Breast epithelium (tissue), 4 donors: ENCODE data around the gene ALPI. TPM values are rescaled to one million over a fixed set of nuclear protein-coding genes. Genes with fewer than 3 reads are reported as not detected.
A peak's percentile ranks its signal among the peaks of the same experiment; 100 is the strongest.

Experiments used
- DNase-seq, 2 donors: peaks; one replicate each; pipeline ENCODE4 v3.0.0-alpha.2; 2019; ENCODE audit warnings: low spot score in 2 of 2
- H3K27ac ChIP-seq, 2 donors: fragments of 200-600 bp; sonication (generic) in 1 of 2; one replicate each; pipeline ENCODE4 v1.5.1; 2016 to 2019; ENCODE audit warnings: mild to moderate bottlenecking in 1 of 2
- H3K27me3 ChIP-seq, 2 donors: fragments of 200-600 bp; sonication (generic) in 1 of 2; one replicate each; pipeline versions ENCODE4 v1.5.1 to v1.6.0; 2017 to 2019; ENCODE audit warnings: control low read depth in 1 of 2, mild to moderate bottlenecking in 1 of 2
- H3K36me3 ChIP-seq: fragments of 200-600 bp; one replicate; pipeline ENCODE4 v1.5.1; 2019
- H3K4me1 ChIP-seq, 2 donors: fragments of 200-600 bp; sonication (generic); one replicate each; pipeline ENCODE4 v1.5.1; 2016 to 2019; ENCODE audit warnings: control low read depth in 1 of 2
- H3K4me3 ChIP-seq, 3 donors: fragments of 200-600 bp; sonication (generic); 1 replicate in 2 of 3; 2 replicates in 1 of 3; pipeline ENCODE4 v1.5.1; 2016 to 2019; ENCODE audit warnings: mild to moderate bottlenecking in 3 of 3, moderate library complexity in 2 of 3
- H3K9me3 ChIP-seq, 2 donors: fragments of 200-600 bp; sonication (generic) in 1 of 2; one replicate each; pipeline ENCODE4 v1.5.1; 2016 to 2019; ENCODE audit warnings: control low read depth in 1 of 2
- CTCF ChIP-seq, 3 donors: fragments of 450-650 bp; IDR thresholded peaks; one replicate each; pipeline ENCODE4 v1.5.1; 2016 to 2017; ENCODE audit warnings: antibody characterized with exemption in 3 of 3, mild to moderate bottlenecking in 3 of 3, moderate library complexity in 3 of 3
- POLR2A ChIP-seq: fragments of 450-650 bp; IDR thresholded peaks from one replicate; pipeline ENCODE4 v1.6.1; 2016; ENCODE audit warnings: antibody characterized with exemption, mild to moderate bottlenecking, moderate library complexity
- POLR2AphosphoS5 ChIP-seq, 3 donors: sonication (generic); formaldehyde crosslinking; IDR thresholded peaks; one replicate each; pipeline ENCODE4 v1.6.1; 2017; ENCODE audit warnings: antibody characterized with exemption in 3 of 3
- intact Hi-C: fragments of 100-400 bp; cut with DNase I; formaldehyde crosslinking; loops from one replicate; pipeline ENCODE4 v1.15.1; 2023; ENCODE audit warnings: low total_unique reads
- total RNA-seq, 3 donors: library from RNA; depleted of rRNA; stranded (reverse); fragments of >200 nt; gene quantifications; one replicate each; pipeline ENCODE4 v1.1.0, GENCODE V29; 2016

ALPI gene
- total RNA-seq, 3 donors from 2014 or later = 0.33 TPM; not detected in 2

- no peaks in the 10 kb centered on the region for H3K36me3 ChIP-seq
- intact Hi-C loops = no loop called here
- no peak overlapping the region for H3K4me3 ChIP-seq
- H3K27ac ChIP-seq = no peak overlapping the region
- TF ChIP-seq POLR2AphosphoS5 (IDR thresholded peaks at IDR 0.05) = no peak
- no peak for TF ChIP-seq CTCF (IDR thresholded peaks at IDR 0.05)
- TF ChIP-seq POLR2A = no peak
- peaks cover 0 to 41% of the 10 kb centered on the region in 2 donors for H3K27me3 ChIP-seq
- no peaks in the 10 kb centered on the region for H3K4me1 ChIP-seq
- DNase-seq = no peak
- no peaks in the 10 kb centered on the region for H3K9me3 ChIP-seq
These were observed 43.9 kb upstream of the ALPI start for GRCh38 chr2:232411901-232412629.

DNA sequence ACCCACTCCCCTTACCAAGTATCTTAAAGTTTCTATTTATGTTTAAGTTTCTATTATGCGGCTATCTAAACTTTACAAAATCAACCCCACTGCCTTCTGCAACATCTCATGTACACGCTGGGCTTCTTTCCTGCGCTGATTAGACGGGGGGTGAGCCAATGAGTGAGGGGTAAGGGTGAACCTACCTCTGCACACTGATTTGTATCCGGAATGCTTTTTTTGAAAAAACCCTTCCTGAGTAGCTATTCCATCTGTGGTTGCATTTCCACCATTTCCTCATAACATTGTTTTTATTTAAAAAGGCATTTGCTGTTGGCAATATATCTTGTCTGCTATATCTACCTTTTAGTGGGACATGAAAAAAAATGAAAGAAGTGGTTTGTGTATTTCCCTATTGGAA is 43.0 kb upstream of the ALPI start:
- H3K27me3 ChIP-seq = peaks cover 0 to 50% of the 10 kb centered on the region in 2 donors
- no peaks in the 10 kb centered on the region for H3K36me3 ChIP-seq
- H3K27ac ChIP-seq = no peak overlapping the region
- H3K4me1 ChIP-seq = no peaks in the 10 kb centered on the region
- intact Hi-C loops = no loop called here
- TF ChIP-seq POLR2AphosphoS5 (IDR thresholded peaks at IDR 0.05) (no peak), CTCF (IDR thresholded peaks at IDR 0.05) (no peak), POLR2A (no peak)
- DNase-seq = no peak
- H3K4me3 ChIP-seq = no peak overlapping the region
- H3K9me3 ChIP-seq = no peaks in the 10 kb centered on the region

DNA sequence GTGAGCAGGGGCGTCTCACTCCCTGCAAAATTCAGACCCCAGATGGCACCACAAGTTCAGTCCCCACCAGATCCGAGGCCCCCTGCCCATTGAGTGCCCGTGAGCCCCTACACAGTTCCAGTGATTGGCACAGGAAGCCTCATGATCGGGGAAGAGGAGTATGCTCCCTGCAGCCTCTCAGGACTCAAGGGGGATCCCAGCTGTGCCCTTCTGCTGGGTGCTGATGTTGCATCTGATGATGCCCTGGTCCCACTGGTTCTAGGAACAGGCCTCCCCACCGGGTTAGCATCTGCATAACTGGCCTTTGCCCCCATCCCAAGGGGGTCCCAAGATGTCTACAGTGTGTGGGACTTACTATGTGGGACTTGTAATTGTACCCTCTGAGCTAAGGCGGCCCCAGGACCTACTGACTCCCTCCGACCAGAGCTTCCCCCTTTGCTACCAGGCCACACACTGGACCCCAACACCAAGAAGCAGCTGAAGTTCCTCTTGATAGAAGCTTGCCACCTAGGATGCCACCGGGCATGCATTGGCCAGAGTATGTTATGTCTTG is 40.7 kb upstream of the ALPI start:
- Histone ChIP-seq H3K27me3 (peaks cover 10 to 63% of the 10 kb centered on the region in 2 donors), H3K9me3 (no peaks in the 10 kb centered on the region), H3K36me3 (no peaks in the 10 kb centered on the region), H3K4me1 (peaks cover 0 to 17% of the 10 kb centered on the region in 2 donors), H3K27ac (no peak overlapping the region), H3K4me3 (no peak overlapping the region)
- intact Hi-C loops = no loop called here
- TF ChIP-seq CTCF (IDR thresholded peaks at IDR 0.05) (no peak), POLR2A (no peak), POLR2AphosphoS5 (IDR thresholded peaks at IDR 0.05) (no peak)
- peak in 1 of 2 donors; percentile 22 for DNase-seq

GRCh38 chr2:232415736-232416520 is 40.0 kb upstream of the ALPI start:
- peak in 1 of 2 donors; percentile 15 for DNase-seq
- Histone ChIP-seq H3K4me3 (no peak overlapping the region), H3K27ac (no peak overlapping the region), H3K27me3 (peaks cover 11 to 67% of the 10 kb centered on the region in 2 donors), H3K9me3 (no peaks in the 10 kb centered on the region), H3K36me3 (no peaks in the 10 kb centered on the region), H3K4me1 (peaks cover 4 to 20% of the 10 kb centered on the region in 2 donors)
- intact Hi-C loops = no loop called here
- TF ChIP-seq CTCF (IDR thresholded peaks at IDR 0.05) (no peak), POLR2AphosphoS5 (IDR thresholded peaks at IDR 0.05) (no peak), POLR2A (no peak)
